Thyroid gland (tissue), 4 donors: Measurements from ENCODE around the gene PROZ. TPM values are rescaled to one million over a fixed set of nuclear protein-coding genes. Genes with fewer than 3 reads are reported as not detected.

Experiments
- DNase-seq, 2 donors: peaks; one replicate each; pipeline ENCODE4 v3.0.0-alpha.2; 2019
- H3K27ac ChIP-seq, 3 donors: fragments of 200-600 bp; sonication (generic); 1 replicate in 2 of 3; 2 replicates in 1 of 3; pipeline ENCODE4 v1.5.1; 2016 to 2019; ENCODE audit warnings: mild to moderate bottlenecking in 1 of 3, moderate library complexity in 1 of 3
- H3K27me3 ChIP-seq: fragments of 200-600 bp; sonication (generic); one replicate; pipeline ENCODE4 v1.5.1; 2019
- H3K36me3 ChIP-seq, 2 donors: fragments of 200-600 bp; sonication (generic); one replicate each; pipeline ENCODE4 v1.5.1; 2016 to 2019
- H3K4me1 ChIP-seq, 2 donors: fragments of 200-600 bp; sonication (generic); one replicate each; pipeline ENCODE4 v1.5.1; 2017 to 2019
- H3K4me3 ChIP-seq, 3 donors: fragments of 200-600 bp; sonication (generic); replicated peaks in 1 of 3; 1 replicate in 2 of 3; 2 replicates in 1 of 3; pipeline ENCODE4 v1.5.1; 2016; ENCODE audit warnings: mild to moderate bottlenecking in 1 of 3
- H3K9me3 ChIP-seq: fragments of 200-600 bp; sonication (generic); one replicate; pipeline ENCODE4 v1.5.1; 2017
- POLR2A ChIP-seq, 2 donors: fragments of 450-650 bp; IDR thresholded peaks; one replicate each; pipeline ENCODE4 v1.6.1; 2017; ENCODE audit warnings: antibody characterized with exemption in 2 of 2, mild to moderate bottlenecking in 2 of 2, moderate library complexity in 1 of 2
- WGBS, 2 donors: methylation state at CpG; one replicate each; pipeline ENCODE4 v1.1.5; 2017; 5-methylcytosine and 5-hydroxymethylcytosine counted together
- intact Hi-C: fragments of 100-400 bp; cut with DNase I; formaldehyde crosslinking; loops from one replicate; pipeline ENCODE4 v1.15.1; 2023
- total RNA-seq, 4 donors: library from RNA; depleted of rRNA; stranded (reverse); fragments of >200 nt; gene quantifications; one replicate each; pipeline ENCODE4 v1.2.3, GENCODE V29; 2016
- TF ChIP-seq, protein P1 (sequence below), 6 experiments: fragments of 200-600 bp in 3 of 6; fragments of 450-650 bp in 3 of 6; sonication (generic) in 3 of 6; IDR thresholded peaks; one replicate each; pipeline ENCODE4 v1.5.1; 2016 to 2019; ENCODE audit warnings: antibody characterized with exemption in 6 of 6, mild to moderate bottlenecking in 2 of 6, inconsistent platforms in 1 of 6, moderate library complexity in 1 of 6

PROZ gene
- total RNA-seq, 4 donors from 2014 or later: not detected

DNA sequence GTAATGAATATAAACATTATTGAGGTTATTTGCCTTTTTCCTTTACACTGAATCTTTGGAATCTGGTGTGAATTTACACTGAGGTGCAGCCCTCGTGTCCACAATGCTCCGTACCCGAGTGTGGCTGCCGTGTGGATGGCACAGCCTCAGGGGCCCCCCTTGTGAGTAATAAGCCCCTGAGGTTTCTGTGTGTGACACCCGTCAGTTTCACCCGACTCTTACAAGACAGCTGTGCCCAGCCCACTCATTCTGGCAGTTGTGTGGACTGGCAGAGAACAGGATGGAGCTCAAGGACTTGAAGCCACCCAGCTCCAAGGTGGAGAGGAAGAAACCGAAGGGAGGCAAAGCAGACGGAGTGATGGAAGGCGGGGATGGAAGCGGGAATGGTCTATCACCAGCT lies 7.8 kb downstream of the PROZ start:
- Histone ChIP-seq H3K9me3 (no peaks in the 10 kb centered on the region), H3K4me1 (peaks cover 6% of the 10 kb centered on the region in 2 donors), H3K4me3 (no peak overlapping the region), H3K27ac (no peak overlapping the region), H3K27me3 (no peaks in the 10 kb centered on the region), H3K36me3 (no peaks in the 10 kb centered on the region)
- WGBS, 2 donors: 94% methylated on average over 10 of the region's 10 CpGs
- intact Hi-C loops: no loop called here
- TF ChIP-seq, protein P1, sequence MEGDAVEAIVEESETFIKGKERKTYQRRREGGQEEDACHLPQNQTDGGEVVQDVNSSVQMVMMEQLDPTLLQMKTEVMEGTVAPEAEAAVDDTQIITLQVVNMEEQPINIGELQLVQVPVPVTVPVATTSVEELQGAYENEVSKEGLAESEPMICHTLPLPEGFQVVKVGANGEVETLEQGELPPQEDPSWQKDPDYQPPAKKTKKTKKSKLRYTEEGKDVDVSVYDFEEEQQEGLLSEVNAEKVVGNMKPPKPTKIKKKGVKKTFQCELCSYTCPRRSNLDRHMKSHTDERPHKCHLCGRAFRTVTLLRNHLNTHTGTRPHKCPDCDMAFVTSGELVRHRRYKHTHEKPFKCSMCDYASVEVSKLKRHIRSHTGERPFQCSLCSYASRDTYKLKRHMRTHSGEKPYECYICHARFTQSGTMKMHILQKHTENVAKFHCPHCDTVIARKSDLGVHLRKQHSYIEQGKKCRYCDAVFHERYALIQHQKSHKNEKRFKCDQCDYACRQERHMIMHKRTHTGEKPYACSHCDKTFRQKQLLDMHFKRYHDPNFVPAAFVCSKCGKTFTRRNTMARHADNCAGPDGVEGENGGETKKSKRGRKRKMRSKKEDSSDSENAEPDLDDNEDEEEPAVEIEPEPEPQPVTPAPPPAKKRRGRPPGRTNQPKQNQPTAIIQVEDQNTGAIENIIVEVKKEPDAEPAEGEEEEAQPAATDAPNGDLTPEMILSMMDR (IDR thresholded peaks at IDR 0.05): no peak
- TF ChIP-seq POLR2A (IDR thresholded peaks at IDR 0.05): no peak
- DNase-seq: no peak

DNA sequence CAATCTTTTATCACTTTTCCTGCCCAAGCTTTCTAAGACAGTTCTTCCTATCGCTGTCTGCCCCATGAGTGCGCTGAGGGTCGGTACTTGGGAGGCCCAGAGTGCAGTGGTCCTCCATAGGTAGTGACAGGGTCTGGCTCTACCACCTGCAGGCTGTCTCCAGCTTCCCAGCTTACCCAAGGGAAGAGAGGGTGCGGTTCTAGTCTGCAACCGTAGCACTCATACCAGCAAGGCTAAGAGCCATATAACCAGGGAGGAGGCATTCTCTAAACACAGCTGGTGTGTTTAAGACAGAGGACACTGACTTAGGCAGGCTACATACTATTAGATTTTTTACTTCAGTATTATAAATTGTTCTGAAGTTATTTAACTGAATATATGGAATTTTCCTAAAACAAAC lies 8.2 kb downstream of the PROZ start:
- no peak for TF ChIP-seq POLR2A (IDR thresholded peaks at IDR 0.05)
- TF ChIP-seq, protein P1 (IDR thresholded peaks at IDR 0.05): no peak
- Histone ChIP-seq H3K4me1 (peaks cover 10% of the 10 kb centered on the region in 2 donors), H3K36me3 (no peaks in the 10 kb centered on the region), H3K27me3 (no peaks in the 10 kb centered on the region), H3K27ac (no peak overlapping the region), H3K4me3 (no peak overlapping the region), H3K9me3 (no peaks in the 10 kb centered on the region)
- WGBS, 2 donors: 89 to 92% methylated on average over 5 of the region's 5 CpGs
- DNase-seq: no peak
- intact Hi-C loops: no loop called here

- Histone ChIP-seq H3K27ac (no peak overlapping the region), H3K4me3 (no peak overlapping the region), H3K9me3 (no peaks in the 10 kb centered on the region), H3K4me1 (peaks cover 14% of the 10 kb centered on the region in 2 donors), H3K27me3 (no peaks in the 10 kb centered on the region), H3K36me3 (no peaks in the 10 kb centered on the region)
- TF ChIP-seq POLR2A (IDR thresholded peaks at IDR 0.05): no peak
- TF ChIP-seq, protein P1 (IDR thresholded peaks at IDR 0.05): no peak
- no peak for DNase-seq
- WGBS, 2 donors: 92 to 94% methylated on average over 10 of the region's 10 CpGs
- intact Hi-C loops: no loop called here
Measured at GRCh38 chr13:113167155-113167554, 8.7 kb downstream of the PROZ start.

- intact Hi-C loops: no loop called here
Measured at GRCh38 chr13:113167575-113167974, 9.1 kb downstream of the PROZ start.

DNA sequence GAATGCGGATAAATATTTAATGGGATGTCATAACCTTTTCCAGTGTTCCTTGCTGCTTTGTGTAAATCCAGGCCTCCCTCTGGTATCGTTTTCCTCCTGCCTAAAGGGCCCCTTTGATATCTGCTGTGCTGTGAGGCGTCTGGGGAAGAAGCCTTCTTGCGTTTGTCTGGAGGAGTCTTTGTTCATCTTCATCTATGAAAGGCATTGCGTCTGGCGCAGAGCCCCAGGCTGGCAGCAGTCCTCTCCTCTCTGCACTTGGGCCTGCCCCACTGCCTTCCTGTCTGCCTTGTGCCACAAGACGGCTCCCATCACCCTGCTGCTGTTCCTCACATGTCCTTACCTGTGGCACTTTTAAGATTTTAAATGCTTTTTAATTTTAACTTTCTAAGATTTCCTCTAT lies 9.8 kb downstream of the PROZ start:
- Histone ChIP-seq H3K4me1 (peaks cover 14% of the 10 kb centered on the region in 2 donors), H3K36me3 (no peaks in the 10 kb centered on the region), H3K9me3 (no peaks in the 10 kb centered on the region), H3K27me3 (no peaks in the 10 kb centered on the region), H3K4me3 (no peak overlapping the region), H3K27ac (no peak overlapping the region)
- WGBS, 2 donors: 86 to 98% methylated on average over 7 of the region's 7 CpGs
- TF ChIP-seq POLR2A (IDR thresholded peaks at IDR 0.05): no peak
- TF ChIP-seq, protein P1 (IDR thresholded peaks at IDR 0.05): no peak
- DNase-seq: no peak
- intact Hi-C loops: no loop called here

More at GRCh38 chr13:113167575-113167974, 9.1 kb downstream of the PROZ start:
- no peak for TF ChIP-seq POLR2A (IDR thresholded peaks at IDR 0.05)
- TF ChIP-seq, protein P1 (IDR thresholded peaks at IDR 0.05): no peak
- no peaks in the 10 kb centered on the region for H3K36me3 ChIP-seq
- WGBS, 2 donors: 98% methylated on average over 3 of the region's 3 CpGs
- no peak overlapping the region for H3K4me3 ChIP-seq
- H3K4me1 ChIP-seq: peaks cover 14% of the 10 kb centered on the region in 2 donors
- H3K27me3 ChIP-seq: no peaks in the 10 kb centered on the region
- no peak overlapping the region for H3K27ac ChIP-seq
- H3K9me3 ChIP-seq: no peaks in the 10 kb centered on the region
- no peak for DNase-seq
